ENCODE measurements around the gene RGL1. TPM values are rescaled to one million over a fixed set of nuclear protein-coding genes. Genes with fewer than 3 reads are reported as not detected.

The RGL1 gene
- total RNA-seq, 1 donor from 2014 or later = 20.9 TPM

- H3K27ac Mint-ChIP-seq (ENCODE audit: unreplicated experiment) = no peak overlapping the region
- no peaks in the 10 kb centered on the region for H3K27me3 Mint-ChIP-seq (ENCODE audit: low read depth)
- no peak overlapping the region for H3K4me3 Mint-ChIP-seq (ENCODE audit: unreplicated experiment)
- DNase-seq (ENCODE audit: low spot score) = no peak
- TF ChIP-seq CTCF (IDR thresholded peaks at IDR 0.05) = no peak
- H3K36me3 Mint-ChIP-seq (ENCODE audit: low read depth) = peaks cover 61% of the 10 kb centered on the region
- H3K4me1 Mint-ChIP-seq (ENCODE audit: low read depth) = peaks cover 5% of the 10 kb centered on the region
- H3K9me3 Mint-ChIP-seq (ENCODE audit: low read depth) = no peaks in the 10 kb centered on the region
These were observed 103.2 kb downstream of the RGL1 start for GRCh38 chr1:183908079-183908478.

- H3K9me3 Mint-ChIP-seq (ENCODE audit: low read depth) = no peaks in the 10 kb centered on the region
- peaks cover 19% of the 10 kb centered on the region for H3K4me1 Mint-ChIP-seq (ENCODE audit: low read depth)
- no peak overlapping the region for H3K27ac Mint-ChIP-seq (ENCODE audit: unreplicated experiment)
- H3K27me3 Mint-ChIP-seq (ENCODE audit: low read depth) = no peaks in the 10 kb centered on the region
- H3K4me3 Mint-ChIP-seq (ENCODE audit: unreplicated experiment) = no peak overlapping the region
- DNase-seq (ENCODE audit: low spot score) = no peak
- TF ChIP-seq CTCF (IDR thresholded peaks at IDR 0.05) = no peak
- H3K36me3 Mint-ChIP-seq (ENCODE audit: low read depth) = peaks cover 62% of the 10 kb centered on the region
These were observed 104.8 kb downstream of the RGL1 start for GRCh38 chr1:183909672-183910071.

GRCh38 chr1:183910845-183911244, 105.9 kb downstream of the RGL1 start:
- H3K9me3 Mint-ChIP-seq (ENCODE audit: low read depth) = no peaks in the 10 kb centered on the region
- no peak for DNase-seq (ENCODE audit: low spot score)
- H3K4me3 Mint-ChIP-seq (ENCODE audit: unreplicated experiment) = no peak overlapping the region
- peaks cover 52% of the 10 kb centered on the region for H3K36me3 Mint-ChIP-seq (ENCODE audit: low read depth)
- H3K4me1 Mint-ChIP-seq (ENCODE audit: low read depth) = peaks cover 28% of the 10 kb centered on the region
- TF ChIP-seq CTCF (IDR thresholded peaks at IDR 0.05) = no peak
- no peak overlapping the region for H3K27ac Mint-ChIP-seq (ENCODE audit: unreplicated experiment)
- H3K27me3 Mint-ChIP-seq (ENCODE audit: low read depth) = no peaks in the 10 kb centered on the region

- no peak overlapping the region for H3K27ac Mint-ChIP-seq (ENCODE audit: unreplicated experiment)
- no peak overlapping the region for H3K4me3 Mint-ChIP-seq (ENCODE audit: unreplicated experiment)
These were observed 106.4 kb downstream of the RGL1 start for GRCh38 chr1:183911285-183911684.

GRCh38 chr1:183912265-183912886, 107.5 kb downstream of the RGL1 start:
- no peaks in the 10 kb centered on the region for H3K9me3 Mint-ChIP-seq (ENCODE audit: low read depth)
- H3K27ac Mint-ChIP-seq (ENCODE audit: unreplicated experiment) = no peak overlapping the region
- no peaks in the 10 kb centered on the region for H3K27me3 Mint-ChIP-seq (ENCODE audit: low read depth)
- peaks cover 46% of the 10 kb centered on the region for H3K36me3 Mint-ChIP-seq (ENCODE audit: low read depth)
- H3K4me3 Mint-ChIP-seq (ENCODE audit: unreplicated experiment) = no peak overlapping the region
- no peak for TF ChIP-seq CTCF (IDR thresholded peaks at IDR 0.05)
- peaks cover 35% of the 10 kb centered on the region for H3K4me1 Mint-ChIP-seq (ENCODE audit: low read depth)
- DNase-seq (ENCODE audit: low spot score) = no peak

More at GRCh38 chr1:183911285-183911684, 106.4 kb downstream of the RGL1 start:
- no peak for TF ChIP-seq CTCF (IDR thresholded peaks at IDR 0.05)
- Mint-ChIP-seq H3K27me3 (ENCODE audit: low read depth) (no peaks in the 10 kb centered on the region), H3K4me1 (ENCODE audit: low read depth) (peaks cover 33% of the 10 kb centered on the region), H3K9me3 (ENCODE audit: low read depth) (no peaks in the 10 kb centered on the region), H3K36me3 (ENCODE audit: low read depth) (peaks cover 53% of the 10 kb centered on the region)
- DNase-seq (ENCODE audit: low spot score) = no peak

Data from chondrocyte (in vitro differentiated cells).